Measurements from ENCODE around the gene NEUROD6. TPM values are rescaled to one million over a fixed set of nuclear protein-coding genes. Genes with fewer than 3 reads are reported as not detected.

NEUROD6 gene
- total RNA-seq, 5 donors from 2014 or later (not counting 1 experiment from before 2014, with no cell fraction given), result not detected

DNA sequence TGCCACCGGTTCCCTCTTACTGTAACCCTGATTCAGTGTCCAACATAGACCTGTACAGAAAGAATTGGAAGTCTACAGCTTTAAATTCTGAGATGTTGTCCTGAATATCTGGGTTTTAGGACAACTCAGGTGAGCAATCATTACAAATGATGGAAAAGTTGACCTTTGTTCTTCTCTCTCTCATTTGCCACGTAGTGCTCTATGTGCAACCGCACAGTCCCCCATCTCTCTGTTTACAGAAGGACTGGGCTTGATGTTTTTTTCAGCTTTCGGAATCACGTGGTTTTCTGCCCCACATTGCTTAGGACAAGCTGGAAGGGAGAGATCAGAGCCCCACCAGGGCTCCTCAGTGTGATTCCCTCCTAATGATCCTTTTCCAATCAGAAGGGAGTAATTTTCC is 22.2 kb downstream of the NEUROD6 start:
- Mint-ChIP-seq H3K27ac (no peak overlapping the region), H3K36me3 (no peaks in the 10 kb centered on the region), H3K27me3 (no peaks in the 10 kb centered on the region), H3K4me3 (no peak overlapping the region), H3K4me1 (no peaks in the 10 kb centered on the region), H3K9me3 (peaks cover 0 to 7% (median 0%) of the 10 kb centered on the region in 3 donors)
- H3K36me3 ChIP-seq (ENCODE audit: control insufficient read depth in 2 of 2, extremely low read depth in 1 of 2, insufficient read depth in 1 of 2, low read length in 1 of 2), result no peaks in the 10 kb centered on the region
- DNase-seq, result no peak
- H3K27me3 ChIP-seq (replicated peaks in 1 of 2; ENCODE audit: control insufficient read depth in 2 of 2, extremely low read depth in 1 of 2, insufficient read depth in 2 of 2, low read length in 1 of 2), result no peaks in the 10 kb centered on the region
- CTCF ChIA-PET, result no interaction called here
- no peak for ATAC-seq (replicated peaks in 1 of 4)
- POLR2A ChIA-PET, result no interaction called here
- no peaks in the 10 kb centered on the region for H3K9me3 ChIP-seq
- no peaks in the 10 kb centered on the region for H3K4me1 ChIP-seq (ENCODE audit: control insufficient read depth in 1 of 2, extremely low read depth in 1 of 2, insufficient read depth in 2 of 2, low read length in 2 of 2)
- no CpG with 5 or more reads among the region's 5 CpGs for WGBS (ENCODE audit: insufficient coverage)
- no peak overlapping the region for H3K4me3 ChIP-seq (ENCODE audit: control insufficient read depth in 1 of 2, extremely low read depth in 1 of 2, low read length in 1 of 2)
- H3K27ac ChIP-seq (ENCODE audit: low read length), result no peak overlapping the region

DNA sequence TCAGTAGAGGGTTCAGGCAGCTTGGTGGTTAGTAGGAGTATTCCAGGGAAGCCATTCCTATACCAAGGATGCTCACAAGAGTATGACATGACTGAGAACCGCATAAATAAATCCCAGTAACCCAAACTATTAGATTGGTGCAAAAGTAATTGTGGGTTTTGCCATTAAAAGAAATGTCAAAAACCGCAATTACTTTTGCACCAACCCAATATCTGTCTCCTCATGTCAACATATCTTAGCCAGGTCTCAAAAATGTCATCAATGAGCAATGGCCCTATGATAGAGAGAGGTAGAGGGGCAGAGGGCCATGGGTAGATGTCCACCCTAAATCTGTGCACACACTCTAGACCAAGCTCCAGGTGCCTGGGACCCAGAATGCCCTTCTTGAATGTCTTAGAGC is 23.6 kb downstream of the NEUROD6 start:
- Histone ChIP-seq H3K4me3 (ENCODE audit: control insufficient read depth in 1 of 2, extremely low read depth in 1 of 2, low read length in 1 of 2) (no peak overlapping the region), H3K36me3 (ENCODE audit: control insufficient read depth in 2 of 2, extremely low read depth in 1 of 2, insufficient read depth in 1 of 2, low read length in 1 of 2) (no peaks in the 10 kb centered on the region), H3K4me1 (ENCODE audit: control insufficient read depth in 1 of 2, extremely low read depth in 1 of 2, insufficient read depth in 2 of 2, low read length in 2 of 2) (no peaks in the 10 kb centered on the region), H3K27ac (ENCODE audit: low read length) (no peak overlapping the region), H3K9me3 (no peaks in the 10 kb centered on the region), H3K27me3 (replicated peaks in 1 of 2; ENCODE audit: control insufficient read depth in 2 of 2, extremely low read depth in 1 of 2, insufficient read depth in 2 of 2, low read length in 1 of 2) (no peaks in the 10 kb centered on the region)
- H3K36me3 Mint-ChIP-seq, result no peaks in the 10 kb centered on the region
- WGBS (ENCODE audit: insufficient coverage), result no CpG with 5 or more reads among the region's 2 CpGs
- H3K27ac Mint-ChIP-seq, result no peak overlapping the region
- H3K27me3 Mint-ChIP-seq, result no peaks in the 10 kb centered on the region
- H3K4me1 Mint-ChIP-seq, result no peaks in the 10 kb centered on the region
- ChIA-PET CTCF (no interaction called here), POLR2A (no interaction called here)
- no peak overlapping the region for H3K4me3 Mint-ChIP-seq
- peaks cover 0 to 7% (median 0%) of the 10 kb centered on the region in 3 donors for H3K9me3 Mint-ChIP-seq
- ATAC-seq (replicated peaks in 1 of 4) (no peak), DNase-seq (no peak)

DNA sequence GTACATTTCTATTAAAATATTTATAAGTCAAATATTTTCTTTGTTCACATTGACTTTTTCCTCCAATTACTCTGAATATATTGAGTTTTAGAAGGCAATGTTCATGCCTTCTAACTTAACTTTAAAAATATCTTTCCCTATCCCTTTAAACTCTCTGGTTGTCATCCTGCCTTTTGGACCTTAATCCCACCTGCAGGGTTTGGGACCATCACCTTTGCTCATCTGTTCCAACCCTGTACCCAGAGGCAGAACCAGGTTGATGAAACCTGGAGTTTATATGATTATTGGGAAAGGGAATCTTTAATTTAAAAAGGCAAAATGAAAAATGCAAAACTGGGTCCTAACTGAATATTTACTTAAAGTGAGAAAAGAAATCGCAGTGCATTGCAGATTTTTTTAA is 24.8 kb downstream of the NEUROD6 start:
- Mint-ChIP-seq H3K27ac (no peak overlapping the region), H3K4me3 (no peak overlapping the region), H3K9me3 (peaks cover 0 to 7% (median 0%) of the 10 kb centered on the region in 3 donors), H3K36me3 (no peaks in the 10 kb centered on the region), H3K27me3 (no peaks in the 10 kb centered on the region), H3K4me1 (no peaks in the 10 kb centered on the region)
- POLR2A ChIA-PET, result no interaction called here
- Histone ChIP-seq H3K9me3 (no peaks in the 10 kb centered on the region), H3K27ac (ENCODE audit: low read length) (no peak overlapping the region), H3K4me3 (ENCODE audit: control insufficient read depth in 1 of 2, extremely low read depth in 1 of 2, low read length in 1 of 2) (no peak overlapping the region), H3K27me3 (replicated peaks in 1 of 2; ENCODE audit: control insufficient read depth in 2 of 2, extremely low read depth in 1 of 2, insufficient read depth in 2 of 2, low read length in 1 of 2) (no peaks in the 10 kb centered on the region), H3K36me3 (ENCODE audit: control insufficient read depth in 2 of 2, extremely low read depth in 1 of 2, insufficient read depth in 1 of 2, low read length in 1 of 2) (no peaks in the 10 kb centered on the region), H3K4me1 (ENCODE audit: control insufficient read depth in 1 of 2, extremely low read depth in 1 of 2, insufficient read depth in 2 of 2, low read length in 2 of 2) (no peaks in the 10 kb centered on the region)
- CTCF ChIA-PET, result no interaction called here
- ATAC-seq (replicated peaks in 1 of 4), result no peak
- no peak for DNase-seq
- no CpG with 5 or more reads among the region's 1 CpG for WGBS (ENCODE audit: insufficient coverage)

DNA sequence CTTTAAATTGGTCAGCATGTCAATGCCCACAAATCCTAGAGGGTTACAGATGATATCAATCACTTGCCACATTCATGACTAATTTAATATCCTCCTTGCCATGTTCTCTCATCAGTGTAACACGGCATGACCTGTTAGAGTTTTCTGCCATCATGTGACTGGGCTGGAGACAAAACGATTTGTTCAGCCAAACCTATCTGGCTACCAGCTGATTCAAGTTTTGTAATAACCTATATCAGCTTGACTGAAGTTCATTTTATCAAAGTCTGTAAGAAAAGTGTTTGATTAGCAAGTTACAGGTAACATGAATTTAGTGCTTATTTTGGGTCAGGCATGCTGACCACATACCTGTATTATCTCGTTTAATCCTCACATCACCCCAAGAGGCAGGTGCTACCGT is 25.7 kb downstream of the NEUROD6 start:
- Mint-ChIP-seq H3K4me3 (no peak overlapping the region), H3K36me3 (no peaks in the 10 kb centered on the region), H3K27me3 (no peaks in the 10 kb centered on the region), H3K9me3 (peaks cover 0 to 4% (median 0%) of the 10 kb centered on the region in 3 donors), H3K27ac (no peak overlapping the region), H3K4me1 (no peaks in the 10 kb centered on the region)
- H3K27ac ChIP-seq (ENCODE audit: low read length), result no peak overlapping the region
- H3K27me3 ChIP-seq (replicated peaks in 1 of 2; ENCODE audit: control insufficient read depth in 2 of 2, extremely low read depth in 1 of 2, insufficient read depth in 2 of 2, low read length in 1 of 2), result no peaks in the 10 kb centered on the region
- ATAC-seq (replicated peaks in 1 of 4) (no peak), DNase-seq (no peak)
- H3K36me3 ChIP-seq (ENCODE audit: control insufficient read depth in 2 of 2, extremely low read depth in 1 of 2, insufficient read depth in 1 of 2, low read length in 1 of 2), result no peaks in the 10 kb centered on the region
- no peak overlapping the region for H3K4me3 ChIP-seq (ENCODE audit: control insufficient read depth in 1 of 2, extremely low read depth in 1 of 2, low read length in 1 of 2)
- H3K4me1 ChIP-seq (ENCODE audit: control insufficient read depth in 1 of 2, extremely low read depth in 1 of 2, insufficient read depth in 2 of 2, low read length in 2 of 2), result no peaks in the 10 kb centered on the region
- CTCF ChIA-PET, result no interaction called here
- WGBS (ENCODE audit: insufficient coverage), result no CpG with 5 or more reads among the region's 4 CpGs
- no peaks in the 10 kb centered on the region for H3K9me3 ChIP-seq
- POLR2A ChIA-PET, result no interaction called here

DNA sequence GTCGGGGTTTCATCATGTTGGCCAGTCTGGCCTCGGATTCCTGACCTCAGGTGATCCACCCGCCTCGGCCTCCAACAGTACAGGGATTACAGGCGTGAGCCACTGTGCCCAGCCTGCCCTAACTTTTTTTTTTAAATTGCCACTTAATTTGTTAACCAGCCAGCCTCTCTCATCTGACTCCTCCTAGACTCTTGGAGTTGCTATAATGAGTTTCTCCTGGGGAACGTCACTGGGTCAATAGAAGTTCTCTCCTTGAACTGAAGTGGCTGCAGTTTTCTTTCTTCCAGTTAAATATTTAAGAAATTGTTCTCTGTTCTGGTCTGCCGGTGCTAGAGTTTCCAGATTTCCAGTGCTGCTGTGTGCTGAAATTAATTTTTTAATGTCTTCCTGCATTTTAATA is 27.6 kb downstream of the NEUROD6 start:
- ChIA-PET CTCF (no interaction called here), POLR2A (no interaction called here)
- no peaks in the 10 kb centered on the region for H3K9me3 ChIP-seq
- H3K36me3 ChIP-seq (ENCODE audit: control insufficient read depth in 2 of 2, extremely low read depth in 1 of 2, insufficient read depth in 1 of 2, low read length in 1 of 2), result no peaks in the 10 kb centered on the region
- no peak overlapping the region for H3K4me3 ChIP-seq (ENCODE audit: control insufficient read depth in 1 of 2, extremely low read depth in 1 of 2, low read length in 1 of 2)
- no CpG with 5 or more reads among the region's 7 CpGs for WGBS (ENCODE audit: insufficient coverage)
- no peaks in the 10 kb centered on the region for H3K36me3 Mint-ChIP-seq
- ATAC-seq (replicated peaks in 1 of 4), result no peak
- no peak for DNase-seq
- no peak overlapping the region for H3K4me3 Mint-ChIP-seq
- no peaks in the 10 kb centered on the region for H3K27me3 Mint-ChIP-seq
- H3K27ac ChIP-seq (ENCODE audit: low read length), result no peak overlapping the region
- peaks cover 0 to 2% (median 0%) of the 10 kb centered on the region in 3 donors for H3K9me3 Mint-ChIP-seq
- H3K27me3 ChIP-seq (replicated peaks in 1 of 2; ENCODE audit: control insufficient read depth in 2 of 2, extremely low read depth in 1 of 2, insufficient read depth in 2 of 2, low read length in 1 of 2), result no peaks in the 10 kb centered on the region
- H3K4me1 ChIP-seq (ENCODE audit: control insufficient read depth in 1 of 2, extremely low read depth in 1 of 2, insufficient read depth in 2 of 2, low read length in 2 of 2), result no peaks in the 10 kb centered on the region
- H3K4me1 Mint-ChIP-seq, result no peaks in the 10 kb centered on the region
- no peak overlapping the region for H3K27ac Mint-ChIP-seq

DNA sequence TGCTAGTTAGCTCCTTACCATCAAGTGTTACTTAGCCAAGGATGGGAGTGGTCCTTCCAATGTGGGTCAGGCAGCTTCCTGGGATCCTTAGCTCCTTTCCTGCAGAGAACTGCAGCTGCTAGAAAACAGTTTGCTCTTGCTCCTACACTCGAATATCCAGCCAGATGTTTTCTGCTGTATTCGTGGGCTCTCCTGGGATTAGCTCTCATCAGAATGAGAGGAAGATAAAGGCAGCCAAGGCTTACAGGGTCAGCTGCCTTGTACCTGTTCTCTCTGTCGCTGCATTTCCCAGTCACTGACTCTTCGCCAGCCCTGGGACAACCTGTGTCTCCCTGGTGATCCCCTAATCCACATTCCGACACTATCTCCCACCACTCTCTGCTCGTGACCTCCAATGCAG is 29.0 kb downstream of the NEUROD6 start:
- no peaks in the 10 kb centered on the region for H3K36me3 ChIP-seq (ENCODE audit: control insufficient read depth in 2 of 2, extremely low read depth in 1 of 2, insufficient read depth in 1 of 2, low read length in 1 of 2)
- ATAC-seq (replicated peaks in 1 of 4), result no peak
- no peaks in the 10 kb centered on the region for H3K27me3 Mint-ChIP-seq
- no peak for DNase-seq
- ChIA-PET CTCF (no interaction called here), POLR2A (no interaction called here)
- H3K9me3 ChIP-seq, result no peaks in the 10 kb centered on the region
- H3K9me3 Mint-ChIP-seq, result peaks cover 0 to 2% (median 0%) of the 10 kb centered on the region in 3 donors
- H3K4me3 ChIP-seq (ENCODE audit: control insufficient read depth in 1 of 2, extremely low read depth in 1 of 2, low read length in 1 of 2), result no peak overlapping the region
- WGBS (ENCODE audit: insufficient coverage), result 48% methylated on average over 6 of the region's 6 CpGs
- H3K27me3 ChIP-seq (replicated peaks in 1 of 2; ENCODE audit: control insufficient read depth in 2 of 2, extremely low read depth in 1 of 2, insufficient read depth in 2 of 2, low read length in 1 of 2), result no peaks in the 10 kb centered on the region
- H3K4me3 Mint-ChIP-seq, result no peak overlapping the region
- no peaks in the 10 kb centered on the region for H3K4me1 Mint-ChIP-seq
- H3K36me3 Mint-ChIP-seq, result no peaks in the 10 kb centered on the region
- no peak overlapping the region for H3K27ac Mint-ChIP-seq
- no peak overlapping the region for H3K27ac ChIP-seq (ENCODE audit: low read length)
- no peaks in the 10 kb centered on the region for H3K4me1 ChIP-seq (ENCODE audit: control insufficient read depth in 1 of 2, extremely low read depth in 1 of 2, insufficient read depth in 2 of 2, low read length in 2 of 2)

DNA sequence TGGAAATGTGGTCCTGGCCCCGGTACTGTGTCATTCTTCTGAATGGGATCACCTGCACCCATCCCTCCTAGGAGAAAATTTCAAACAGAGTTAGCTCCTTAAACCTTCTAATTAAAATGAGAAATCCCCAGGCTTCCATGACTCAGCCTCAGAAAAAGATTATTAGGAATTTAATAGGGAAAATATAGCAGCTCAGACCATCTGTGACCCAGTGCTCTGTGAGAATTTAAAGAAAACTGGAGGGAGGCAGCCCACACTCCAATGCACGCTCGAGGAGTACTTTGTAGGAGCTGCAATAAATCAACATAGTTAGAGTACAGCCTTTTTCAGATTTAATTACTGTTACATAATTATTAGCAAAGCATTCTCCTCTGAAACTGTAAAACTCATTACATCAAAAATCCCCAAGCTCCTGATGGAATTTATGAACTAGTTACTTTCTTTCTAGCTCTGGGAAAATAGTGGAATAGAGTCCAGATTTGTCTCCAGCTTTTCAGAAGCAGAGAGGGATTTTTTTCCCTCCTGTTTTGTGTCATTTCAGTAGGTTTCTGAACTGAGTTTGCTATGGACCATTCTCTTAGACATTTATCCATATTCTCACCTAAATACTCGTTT is 30.1 kb downstream of the NEUROD6 start:
- Histone ChIP-seq H3K4me1 (ENCODE audit: control insufficient read depth in 1 of 2, extremely low read depth in 1 of 2, insufficient read depth in 2 of 2, low read length in 2 of 2) (no peaks in the 10 kb centered on the region), H3K36me3 (ENCODE audit: control insufficient read depth in 2 of 2, extremely low read depth in 1 of 2, insufficient read depth in 1 of 2, low read length in 1 of 2) (no peaks in the 10 kb centered on the region), H3K27me3 (replicated peaks in 1 of 2; ENCODE audit: control insufficient read depth in 2 of 2, extremely low read depth in 1 of 2, insufficient read depth in 2 of 2, low read length in 1 of 2) (no peaks in the 10 kb centered on the region), H3K9me3 (no peaks in the 10 kb centered on the region), H3K4me3 (ENCODE audit: control insufficient read depth in 1 of 2, extremely low read depth in 1 of 2, low read length in 1 of 2) (no peak overlapping the region), H3K27ac (ENCODE audit: low read length) (no peak overlapping the region)
- H3K9me3 Mint-ChIP-seq, result no peaks in the 10 kb centered on the region
- no CpG with 5 or more reads among the region's 4 CpGs for WGBS (ENCODE audit: insufficient coverage)
- ATAC-seq (replicated peaks in 1 of 4) (no peak), DNase-seq (no peak)
- ChIA-PET POLR2A (no interaction called here), CTCF (no interaction called here)
- H3K36me3 Mint-ChIP-seq, result no peaks in the 10 kb centered on the region
- H3K27ac Mint-ChIP-seq, result no peak overlapping the region
- no peak overlapping the region for H3K4me3 Mint-ChIP-seq
- no peaks in the 10 kb centered on the region for H3K4me1 Mint-ChIP-seq
- no peaks in the 10 kb centered on the region for H3K27me3 Mint-ChIP-seq
